HepG2 (cell line): ENCODE data around the gene AMOTL2. TPM values are rescaled to one million over a fixed set of nuclear protein-coding genes. Genes with fewer than 3 reads are reported as not detected.

Experiments used
- ARNTL ChIP-seq: sonication (generic); formaldehyde crosslinking; IDR thresholded peaks from 2 replicates; pipeline ENCODE4 v1.4.0; 2020; ENCODE audit warnings: mild to moderate bottlenecking, missing genetic modification reagents
- CBFB ChIP-seq: sonication (generic); formaldehyde crosslinking; IDR thresholded peaks from 2 replicates; pipeline ENCODE4 v1.4.0; 2020; ENCODE audit warnings: missing genetic modification reagents
- FIP1L1 ChIP-seq: fragments of 200-400 bp; formaldehyde crosslinking; IDR thresholded peaks from 2 replicates; pipeline ENCODE4 v1.6.1; 2018; ENCODE audit warnings: low read depth, mild to moderate bottlenecking, low read length, moderate library complexity, borderline replicate concordance; ENCODE audit not compliant: insufficient read depth
- FOXA1 ChIP-seq, 2 experiments: fragments of 450-650 bp in 1 of 2; sonication (generic) in 1 of 2; formaldehyde crosslinking in 1 of 2; IDR thresholded peaks; 2 replicates each; pipeline versions ENCODE4 v1.4.0 to v1.6.1; 2016 to 2020; ENCODE audit warnings: missing genetic modification reagents in 1 of 2
- IRF2 ChIP-seq: IDR thresholded peaks from 2 replicates; pipeline ENCODE4 v1.6.1; 2018; ENCODE audit warnings: missing genetic modification reagents, missing compliant biosample characterization
- JUND ChIP-seq: sonication (generic); formaldehyde crosslinking; IDR thresholded peaks from 2 replicates; pipeline ENCODE4 v1.8.0; 2022; ENCODE audit warnings: mild to moderate bottlenecking, missing genetic modification reagents
- KMT2A ChIP-seq: sonication (generic); formaldehyde crosslinking; IDR thresholded peaks from 2 replicates; pipeline ENCODE4 v1.4.0; 2020; ENCODE audit warnings: missing genetic modification reagents
- NFE2 ChIP-seq: sonication (generic); formaldehyde crosslinking; IDR thresholded peaks from 2 replicates; pipeline ENCODE4 v1.4.0; 2020; ENCODE audit warnings: missing genetic modification reagents
- PHF8 ChIP-seq: sonication (generic); formaldehyde crosslinking; IDR thresholded peaks from 2 replicates; pipeline ENCODE4 v1.5.0; 2020; ENCODE audit warnings: missing genetic modification reagents
- RAD51 ChIP-seq: fragments of 450-650 bp; IDR thresholded peaks from 2 replicates; pipeline ENCODE4 v1.6.1; 2016; ENCODE audit warnings: borderline replicate concordance
- SATB2 ChIP-seq: sonication (generic); formaldehyde crosslinking; IDR thresholded peaks from 2 replicates; pipeline ENCODE4 v1.5.0; 2020; ENCODE audit warnings: missing genetic modification reagents
- STAG1 ChIP-seq: sonication (generic); formaldehyde crosslinking; IDR thresholded peaks from 2 replicates; pipeline ENCODE4 v1.4.0; 2020; ENCODE audit warnings: missing genetic modification reagents
- ZFAT ChIP-seq: sonication (generic); formaldehyde crosslinking; conservative IDR thresholded peaks from 2 replicates; pipeline ENCODE4 v1.8.1; 2023; ENCODE audit warnings: missing genetic modification reagents, inconsistent platforms
- ZNF124 ChIP-seq: sonication (generic); formaldehyde crosslinking; IDR thresholded peaks from 2 replicates; pipeline ENCODE4 v1.4.0; 2020; ENCODE audit warnings: missing genetic modification reagents
- ZNF20 ChIP-seq: sonication (generic); formaldehyde crosslinking; IDR thresholded peaks from 2 replicates; pipeline ENCODE4 v1.4.0; 2020; ENCODE audit warnings: mild to moderate bottlenecking, moderate library complexity, missing genetic modification reagents
- ZNF256 ChIP-seq: sonication (generic); formaldehyde crosslinking; conservative IDR thresholded peaks from 2 replicates; pipeline ENCODE4 v1.4.0; 2020; ENCODE audit warnings: missing genetic modification reagents
- ZNF432 ChIP-seq: sonication (generic); formaldehyde crosslinking; IDR thresholded peaks from 2 replicates; pipeline ENCODE4 v1.5.0; 2020; ENCODE audit warnings: missing genetic modification reagents, mild to moderate bottlenecking, borderline replicate concordance
- ZNF546 ChIP-seq: sonication (generic); formaldehyde crosslinking; conservative IDR thresholded peaks from 2 replicates; pipeline ENCODE4 v1.8.1; 2023; ENCODE audit warnings: mild to moderate bottlenecking, missing genetic modification reagents
- ZNF629 ChIP-seq: sonication (generic); formaldehyde crosslinking; conservative IDR thresholded peaks from 2 replicates; pipeline ENCODE4 v1.5.0; 2020; ENCODE audit warnings: missing genetic modification reagents
- ZNF678 ChIP-seq: sonication (generic); formaldehyde crosslinking; IDR thresholded peaks from 2 replicates; pipeline ENCODE4 v1.4.0; 2020; ENCODE audit warnings: mild to moderate bottlenecking, missing genetic modification reagents
- ZNF720 ChIP-seq: sonication (generic); formaldehyde crosslinking; IDR thresholded peaks from 2 replicates; pipeline ENCODE4 v1.4.0; 2020; ENCODE audit warnings: missing genetic modification reagents
- polyA plus RNA-seq, 8 experiments: library from polyadenylated mRNA; depleted of rRNA in 3 of 8; stranded (reverse) in 7 of 8; unstranded in 1 of 8; fragments of >200 nt; fragmentation: Illumina TruSeq in 4 of 8; extraction: Trizol in 4 of 8; gene quantifications; 2 replicates each; pipeline versions ENCODE4 v1.2.1 to v1.2.3, GENCODE V29; 2011 to 2016; ENCODE audit warnings: low read depth in 4 of 8, missing spikeins in 1 of 8, mixed read lengths in 1 of 8; ENCODE audit not compliant: insufficient read depth in 1 of 8
- total RNA-seq, 5 experiments: library from RNA; depleted of rRNA; stranded (reverse); fragments of >200 nt; fragmentation: Illumina TruSeq; extraction: Trizol; gene quantifications; 2 replicates each; pipeline ENCODE4 v1.2.3, GENCODE V29; 2016; ENCODE audit warnings: low read depth in 1 of 5
- TF ChIP-seq, protein P1 (sequence below): sonication (generic); formaldehyde crosslinking; IDR thresholded peaks from 2 replicates; pipeline ENCODE4 v1.4.0; 2020; ENCODE audit warnings: missing genetic modification reagents, borderline replicate concordance
- TF ChIP-seq, protein P2 (sequence below): sonication (generic); formaldehyde crosslinking; IDR thresholded peaks from 2 replicates; pipeline ENCODE4 v1.8.1; 2023; ENCODE audit warnings: mild to moderate bottlenecking, moderate library complexity, missing genetic modification reagents
- TF ChIP-seq, protein P3 (sequence below): sonication (generic); formaldehyde crosslinking; IDR thresholded peaks from 2 replicates; pipeline ENCODE4 v1.5.0; 2020; ENCODE audit warnings: mild to moderate bottlenecking, low read depth, missing genetic modification reagents, borderline replicate concordance
- TF ChIP-seq, protein P4 (sequence below): sonication (generic); formaldehyde crosslinking; IDR thresholded peaks from 2 replicates; pipeline ENCODE4 v1.9.0; 2022; ENCODE audit warnings: missing genetic modification reagents, mild to moderate bottlenecking, borderline replicate concordance

The AMOTL2 gene
- total and polyA plus RNA-seq, 2 of the 13 experiments (the other 11 are each of a cell fraction or from before 2014, with no cell fraction given), result 17.3 to 18.5 TPM

DNA sequence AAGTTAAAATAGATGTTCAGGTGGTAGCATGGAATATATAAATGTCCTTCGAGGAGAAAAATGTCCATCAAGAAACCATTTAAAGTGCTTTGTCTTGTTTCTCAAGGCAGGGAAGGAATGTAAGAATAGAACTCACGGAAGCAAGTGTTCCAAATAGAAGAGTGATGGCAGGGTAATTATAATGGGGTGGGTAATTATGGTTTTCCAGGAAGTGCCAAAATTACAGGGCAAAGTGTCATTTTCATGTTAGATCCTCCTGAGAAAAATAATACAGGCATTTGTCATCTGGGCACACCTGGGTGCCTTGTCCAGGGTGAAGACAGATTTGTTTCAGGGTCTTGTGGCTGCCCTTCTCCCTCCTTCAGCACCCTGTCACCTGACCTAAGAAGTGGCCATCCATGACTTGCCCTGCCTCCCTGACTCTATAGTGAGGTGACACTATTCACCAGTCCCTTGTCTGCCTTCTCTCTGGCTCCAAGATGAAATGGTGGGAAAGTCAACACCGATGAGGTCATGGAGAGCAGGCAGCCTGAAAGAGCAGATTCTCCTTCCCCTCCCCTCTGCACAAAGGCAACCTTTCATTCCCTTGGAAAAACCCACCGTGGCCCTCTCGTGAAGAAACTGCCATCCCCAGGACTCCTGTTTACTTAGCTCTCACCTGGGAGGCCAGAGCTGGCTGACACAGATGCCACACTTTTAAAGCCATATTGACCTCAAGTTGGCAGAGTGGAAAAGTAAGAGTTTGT lies 45.1 kb upstream of the AMOTL2 start (continued):
- TF ChIP-seq, protein P1, sequence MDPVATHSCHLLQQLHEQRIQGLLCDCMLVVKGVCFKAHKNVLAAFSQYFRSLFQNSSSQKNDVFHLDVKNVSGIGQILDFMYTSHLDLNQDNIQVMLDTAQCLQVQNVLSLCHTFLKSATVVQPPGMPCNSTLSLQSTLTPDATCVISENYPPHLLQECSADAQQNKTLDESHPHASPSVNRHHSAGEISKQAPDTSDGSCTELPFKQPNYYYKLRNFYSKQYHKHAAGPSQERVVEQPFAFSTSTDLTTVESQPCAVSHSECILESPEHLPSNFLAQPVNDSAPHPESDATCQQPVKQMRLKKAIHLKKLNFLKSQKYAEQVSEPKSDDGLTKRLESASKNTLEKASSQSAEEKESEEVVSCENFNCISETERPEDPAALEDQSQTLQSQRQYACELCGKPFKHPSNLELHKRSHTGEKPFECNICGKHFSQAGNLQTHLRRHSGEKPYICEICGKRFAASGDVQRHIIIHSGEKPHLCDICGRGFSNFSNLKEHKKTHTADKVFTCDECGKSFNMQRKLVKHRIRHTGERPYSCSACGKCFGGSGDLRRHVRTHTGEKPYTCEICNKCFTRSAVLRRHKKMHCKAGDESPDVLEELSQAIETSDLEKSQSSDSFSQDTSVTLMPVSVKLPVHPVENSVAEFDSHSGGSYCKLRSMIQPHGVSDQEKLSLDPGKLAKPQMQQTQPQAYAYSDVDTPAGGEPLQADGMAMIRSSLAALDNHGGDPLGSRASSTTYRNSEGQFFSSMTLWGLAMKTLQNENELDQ (CRISPR knock-in tag), result no peak
- TF ChIP-seq STAG1 (no peak), ZNF124 (CRISPR knock-in tag) (no peak), FIP1L1 (no peak), ZNF20 (CRISPR knock-in tag) (no peak), KMT2A (0 out of 2 replicates have a peak, but pooled peaks have one; percentile 41), ARNTL (CRISPR knock-in tag) (no peak), JUND (peak; percentile 79), NFE2 (CRISPR knock-in tag) (no peak), ZNF678 (no peak), ZNF256 (CRISPR knock-in tag) (no peak), ZFAT (CRISPR knock-in tag) (no peak), ZNF546 (CRISPR knock-in tag) (no peak), CBFB (CRISPR knock-in tag) (no peak), ZNF629 (CRISPR knock-in tag) (no peak), ZNF432 (CRISPR knock-in tag) (no peak), PHF8 (CRISPR knock-in tag) (peak; percentile 43; the same call in 1 of the 2 replicates), ZNF720 (CRISPR knock-in tag) (no peak), IRF2 (CRISPR knock-in tag) (no peak), RAD51 (no peak), FOXA1 (IDR thresholded peaks at IDR 0.05) (0 out of 2 replicates have a peak, but pooled peaks have one; percentile 14), FOXA1 (CRISPR knock-in tag; IDR thresholded peaks at IDR 0.05) (peak; percentile 97), SATB2 (CRISPR knock-in tag) (no peak)
- TF ChIP-seq, protein P2, sequence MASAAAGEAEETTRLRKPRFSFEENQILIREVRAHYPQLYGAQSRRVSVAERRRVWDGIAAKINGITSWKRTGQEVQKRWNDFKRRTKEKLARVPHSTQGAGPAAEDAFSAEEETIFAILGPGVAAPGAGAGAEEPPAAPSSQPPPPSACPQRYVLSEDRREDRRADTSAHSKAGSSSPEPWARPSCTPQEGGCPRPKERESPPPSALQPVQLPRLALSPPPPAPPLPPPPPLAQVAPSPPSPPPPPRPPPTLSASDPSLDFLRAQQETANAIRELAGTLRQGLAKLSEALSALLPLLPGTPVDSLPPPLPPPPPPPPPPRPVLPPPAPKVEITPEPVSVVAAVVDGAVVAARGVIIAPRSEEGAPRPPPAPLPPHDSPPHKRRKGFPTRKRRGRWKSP, result peak; percentile 72; the same call in 1 of the 2 replicates
- TF ChIP-seq, protein P3, sequence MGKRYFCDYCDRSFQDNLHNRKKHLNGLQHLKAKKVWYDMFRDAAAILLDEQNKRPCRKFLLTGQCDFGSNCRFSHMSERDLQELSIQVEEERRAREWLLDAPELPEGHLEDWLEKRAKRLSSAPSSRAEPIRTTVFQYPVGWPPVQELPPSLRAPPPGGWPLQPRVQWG, result no peak
- TF ChIP-seq, protein P4, sequence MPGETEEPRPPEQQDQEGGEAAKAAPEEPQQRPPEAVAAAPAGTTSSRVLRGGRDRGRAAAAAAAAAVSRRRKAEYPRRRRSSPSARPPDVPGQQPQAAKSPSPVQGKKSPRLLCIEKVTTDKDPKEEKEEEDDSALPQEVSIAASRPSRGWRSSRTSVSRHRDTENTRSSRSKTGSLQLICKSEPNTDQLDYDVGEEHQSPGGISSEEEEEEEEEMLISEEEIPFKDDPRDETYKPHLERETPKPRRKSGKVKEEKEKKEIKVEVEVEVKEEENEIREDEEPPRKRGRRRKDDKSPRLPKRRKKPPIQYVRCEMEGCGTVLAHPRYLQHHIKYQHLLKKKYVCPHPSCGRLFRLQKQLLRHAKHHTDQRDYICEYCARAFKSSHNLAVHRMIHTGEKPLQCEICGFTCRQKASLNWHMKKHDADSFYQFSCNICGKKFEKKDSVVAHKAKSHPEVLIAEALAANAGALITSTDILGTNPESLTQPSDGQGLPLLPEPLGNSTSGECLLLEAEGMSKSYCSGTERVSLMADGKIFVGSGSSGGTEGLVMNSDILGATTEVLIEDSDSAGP (CRISPR knock-in tag), result peak; percentile 98
